Muscle of back (tissue), 10 donors: ENCODE results near the gene ZGLP1. TPM values are rescaled to one million over a fixed set of nuclear protein-coding genes. Genes with fewer than 3 reads are reported as not detected.

ENCODE experiments used
- polyA plus RNA-seq, 10 donors: library from polyadenylated mRNA; unstranded; fragments of 120-200 nt; gene quantifications; one replicate each; pipeline ENCODE4 v1.2.1, GENCODE V29; 2013; ENCODE audit not compliant: insufficient read length in 10 of 10

Gene ZGLP1
- polyA plus RNA-seq, 10 donors = 1.7 to 6.1 (median 2.9) TPM

Other genes starting within 250 kb of the ZGLP1 start
- 10 to 100 TPM in 6 of 10 donors, 1 to 10 TPM in 4; 7.8 to 14.2 (median 10.6) TPM for gene SHFL, start 223.5 kb downstream of the ZGLP1 start, polyA plus RNA-seq
- gene ANGPTL6, start 207.1 kb downstream of the ZGLP1 start, polyA plus RNA-seq = 10 to 100 TPM in 3 of 10 donors, 1 to 10 TPM in 6, under 1 TPM in 1; 0.86 to 17.8 (median 7.6) TPM
- gene PPAN, start 203.5 kb downstream of the ZGLP1 start, polyA plus RNA-seq = 10 to 100 TPM; 19.0 to 34.2 (median 25.3) TPM
- 10 to 100 TPM in 2 of 10 donors, 1 to 10 TPM in 8; 7.1 to 10.5 (median 8.6) TPM for gene P2RY11, start 198.1 kb downstream of the ZGLP1 start, polyA plus RNA-seq
- 100 to 1,000 TPM; 195 to 257 (median 239) TPM for gene EIF3G, start 189.9 kb downstream of the ZGLP1 start, polyA plus RNA-seq
- 10 to 100 TPM; 56.0 to 95.6 (median 69.8) TPM for gene DNMT1, start 114.9 kb downstream of the ZGLP1 start, polyA plus RNA-seq
- gene S1PR2, start 78.5 kb downstream of the ZGLP1 start, polyA plus RNA-seq = 10 to 100 TPM in 9 of 10 donors, 1 to 10 TPM in 1; 8.9 to 16.5 (median 13.1) TPM
- gene MRPL4, start 57.6 kb downstream of the ZGLP1 start, polyA plus RNA-seq = 10 to 100 TPM; 21.8 to 39.6 (median 30.0) TPM
- gene ICAM1, start 38.7 kb downstream of the ZGLP1 start, polyA plus RNA-seq = 10 to 100 TPM in 2 of 10 donors, 1 to 10 TPM in 8; 5.9 to 11.8 (median 7.3) TPM
- under 1 TPM; 0.21 to 0.82 (median 0.36) TPM for gene ICAM4, start 22.9 kb downstream of the ZGLP1 start, polyA plus RNA-seq
- under 1 TPM in 9 of 10 donors, not detected in 1; 0.07 to 0.28 (median 0.15) TPM for gene ICAM5, start 19.9 kb downstream of the ZGLP1 start, polyA plus RNA-seq
- gene FDX2, start 6.2 kb upstream of the ZGLP1 start, polyA plus RNA-seq = 10 to 100 TPM; 10.8 to 18.1 (median 14.8) TPM
- gene RAVER1, start 23.7 kb upstream of the ZGLP1 start, polyA plus RNA-seq = 10 to 100 TPM in 8 of 10 donors, 1 to 10 TPM in 2; 9.4 to 21.1 (median 15.0) TPM
- 10 to 100 TPM in 1 of 10 donors, 1 to 10 TPM in 9; 4.5 to 15.8 (median 6.0) TPM for gene ICAM3, start 29.8 kb upstream of the ZGLP1 start, polyA plus RNA-seq
- gene TYK2, start 70.8 kb upstream of the ZGLP1 start, polyA plus RNA-seq = 10 to 100 TPM; 49.2 to 99.2 (median 62.8) TPM
- gene CDC37, start 93.7 kb upstream of the ZGLP1 start, polyA plus RNA-seq = 100 to 1,000 TPM; 104 to 142 (median 124) TPM
- gene PDE4A, start 110.7 kb upstream of the ZGLP1 start, polyA plus RNA-seq = 1 to 10 TPM; 2.9 to 4.8 (median 3.9) TPM
- 10 to 100 TPM; 57.9 to 73.5 (median 65.2) TPM for gene KEAP1, start 193.5 kb upstream of the ZGLP1 start, polyA plus RNA-seq
- 1 to 10 TPM in 9 of 10 donors, under 1 TPM in 1; 0.95 to 2.9 (median 1.2) TPM for gene S1PR5, start 207.6 kb upstream of the ZGLP1 start, polyA plus RNA-seq
- gene ATG4D, start 234.1 kb upstream of the ZGLP1 start, polyA plus RNA-seq = 10 to 100 TPM; 15.1 to 25.3 (median 20.6) TPM